GM06990 (cell line): ENCODE measurements around the gene SRPK2.
"Not testable (repeated sequence)": the region's sequence is repeated elsewhere in the genome, so short reads cannot be mapped to it uniquely, and the experiment has no call there.

Source experiments
- DNase-seq: peaks from one replicate; pipeline ENCODE4 v3.0.0-alpha.2; 2011; ENCODE audit not compliant: insufficient read length; ENCODE audit errors: extremely low read depth
- H3K27me3 ChIP-seq: replicated peaks from 2 replicates; pipeline ENCODE4 v1.6.0; 2011; ENCODE audit warnings: low read length; ENCODE audit not compliant: control insufficient read depth, insufficient read depth
- H3K36me3 ChIP-seq: 2 replicates; pipeline ENCODE4 v1.5.1; 2011; ENCODE audit warnings: low read length; ENCODE audit not compliant: control insufficient read depth, insufficient read depth
- H3K4me3 ChIP-seq: replicated peaks from 2 replicates; pipeline ENCODE4 v1.5.1; 2011; ENCODE audit warnings: low read depth, mild to moderate bottlenecking, control low read depth, low read length
- TF ChIP-seq, protein P1 (sequence below): IDR thresholded peaks from 2 replicates; pipeline ENCODE4 v1.5.1; 2011; ENCODE audit warnings: low read length, control low read depth, mild to moderate bottlenecking, inconsistent platforms; ENCODE audit not compliant: insufficient read depth, poor library complexity, severe bottlenecking

Gene SRPK2

GRCh38 chr7:105337529-105337928 lies 51.2 kb downstream of the SRPK2 start:
- Histone ChIP-seq H3K4me3 (no peak overlapping the region), H3K36me3 (no peaks in the 10 kb centered on the region), H3K27me3 (no peaks in the 10 kb centered on the region)
- DNase-seq = no peak
- TF ChIP-seq, protein P1, sequence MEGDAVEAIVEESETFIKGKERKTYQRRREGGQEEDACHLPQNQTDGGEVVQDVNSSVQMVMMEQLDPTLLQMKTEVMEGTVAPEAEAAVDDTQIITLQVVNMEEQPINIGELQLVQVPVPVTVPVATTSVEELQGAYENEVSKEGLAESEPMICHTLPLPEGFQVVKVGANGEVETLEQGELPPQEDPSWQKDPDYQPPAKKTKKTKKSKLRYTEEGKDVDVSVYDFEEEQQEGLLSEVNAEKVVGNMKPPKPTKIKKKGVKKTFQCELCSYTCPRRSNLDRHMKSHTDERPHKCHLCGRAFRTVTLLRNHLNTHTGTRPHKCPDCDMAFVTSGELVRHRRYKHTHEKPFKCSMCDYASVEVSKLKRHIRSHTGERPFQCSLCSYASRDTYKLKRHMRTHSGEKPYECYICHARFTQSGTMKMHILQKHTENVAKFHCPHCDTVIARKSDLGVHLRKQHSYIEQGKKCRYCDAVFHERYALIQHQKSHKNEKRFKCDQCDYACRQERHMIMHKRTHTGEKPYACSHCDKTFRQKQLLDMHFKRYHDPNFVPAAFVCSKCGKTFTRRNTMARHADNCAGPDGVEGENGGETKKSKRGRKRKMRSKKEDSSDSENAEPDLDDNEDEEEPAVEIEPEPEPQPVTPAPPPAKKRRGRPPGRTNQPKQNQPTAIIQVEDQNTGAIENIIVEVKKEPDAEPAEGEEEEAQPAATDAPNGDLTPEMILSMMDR = no peak

- Histone ChIP-seq H3K27me3 (no peaks in the 10 kb centered on the region), H3K4me3 (no peak overlapping the region), H3K36me3 (no peaks in the 10 kb centered on the region)
- DNase-seq = no peak
- TF ChIP-seq, protein P1 = no peak
Measured at GRCh38 chr7:105336009-105336408, 52.7 kb downstream of the SRPK2 start.

- not testable (repeated sequence) for DNase-seq, H3K27me3 ChIP-seq, H3K4me3 ChIP-seq, H3K36me3 ChIP-seq
Measured at GRCh38 chr7:105332661-105333060, 56.1 kb downstream of the SRPK2 start.

DNA sequence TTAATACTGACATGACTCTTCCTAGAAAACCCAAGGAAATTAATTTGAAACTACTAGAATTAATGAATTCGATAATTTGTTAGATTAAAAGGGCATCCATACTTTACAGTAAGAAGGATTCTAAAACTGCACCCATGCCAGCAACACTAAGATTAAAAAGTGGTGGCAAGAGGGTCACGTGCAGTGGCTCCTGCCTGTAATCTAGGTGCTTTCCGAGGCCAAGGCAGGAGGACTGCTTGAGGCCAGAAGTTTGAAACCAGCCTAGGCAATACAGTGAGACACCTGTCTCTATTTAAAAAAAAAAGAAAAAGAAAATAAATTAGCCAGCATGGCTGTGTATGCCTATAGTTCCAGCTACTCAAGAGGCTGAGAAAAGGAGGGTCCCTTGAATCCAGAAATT lies 58.2 kb downstream of the SRPK2 start:
- Histone ChIP-seq H3K36me3 (no peaks in the 10 kb centered on the region), H3K4me3 (no peak overlapping the region), H3K27me3 (no peaks in the 10 kb centered on the region)
- TF ChIP-seq, protein P1 = no peak
- DNase-seq = no peak

DNA sequence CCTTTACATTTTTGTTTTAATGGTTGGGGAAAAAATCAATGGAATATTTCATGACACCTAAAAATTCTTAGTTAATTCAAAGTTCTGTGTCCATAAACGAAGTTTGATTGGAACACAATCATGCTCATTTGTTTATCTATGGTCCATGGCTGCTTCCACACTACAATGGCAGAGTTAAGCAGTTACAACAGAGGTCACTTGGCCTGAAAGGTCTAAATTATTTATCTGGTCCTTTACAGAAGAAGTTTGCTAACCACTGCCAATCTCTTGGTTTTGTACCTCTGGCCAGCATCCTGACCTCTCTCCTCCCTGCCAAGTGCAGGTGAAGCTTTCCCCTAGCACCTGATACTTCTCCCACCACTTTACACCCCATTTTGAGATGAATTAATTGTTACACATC lies 61.5 kb downstream of the SRPK2 start:
- DNase-seq = no peak
- TF ChIP-seq, protein P1 = no peak
- H3K27me3 ChIP-seq = no peaks in the 10 kb centered on the region
- H3K36me3 ChIP-seq = no peaks in the 10 kb centered on the region
- no peak overlapping the region for H3K4me3 ChIP-seq

GRCh38 chr7:105325216-105325904 lies 63.4 kb downstream of the SRPK2 start:
- no peak for DNase-seq
- Histone ChIP-seq H3K36me3 (no peaks in the 10 kb centered on the region), H3K27me3 (no peaks in the 10 kb centered on the region), H3K4me3 (no peak overlapping the region)
- TF ChIP-seq, protein P1 = no peak

DNA sequence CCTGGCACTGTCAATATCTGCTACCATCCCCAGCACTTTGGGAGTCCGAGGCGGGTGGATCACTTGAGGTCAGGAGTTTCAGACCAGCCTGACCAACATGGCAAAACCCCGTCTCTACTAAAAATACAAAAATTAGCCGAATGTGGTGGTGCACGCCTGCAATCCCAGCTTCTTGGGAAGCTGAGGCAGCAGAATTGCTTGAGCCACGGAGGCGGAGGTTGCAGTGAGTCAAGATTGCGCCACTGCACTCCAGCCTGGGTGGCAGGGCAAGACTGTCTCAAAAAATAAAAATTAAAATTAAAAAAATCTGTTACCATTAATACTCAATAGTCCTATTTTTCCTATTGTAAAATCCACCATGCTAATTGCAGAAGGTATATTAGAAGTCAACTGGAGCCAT lies 64.1 kb downstream of the SRPK2 start:
- not testable (repeated sequence) for H3K36me3 ChIP-seq, H3K27me3 ChIP-seq, DNase-seq, H3K4me3 ChIP-seq
